Astrocyte (in vitro differentiated cells and primary cell): ENCODE measurements around the gene KCTD21. TPM values are rescaled to one million over a fixed set of nuclear protein-coding genes. Genes with fewer than 3 reads are reported as not detected.

ENCODE experiments used
- DNase-seq: peaks from one replicate; pipeline ENCODE4 v3.0.0-alpha.2; 2010; ENCODE audit warnings: low read depth
- FAIRE-seq: peaks from 2 replicates; lab custom pipeline; 2011; peaks lifted over from hg19 to GRCh38; lab: Jason Lieb, UNC
- H2AFZ ChIP-seq: 2 replicates; pipeline ENCODE4 v1.6.0; 2012; ENCODE audit warnings: low read depth, low read length, inconsistent platforms
- H3K27ac ChIP-seq: 2 replicates; pipeline ENCODE4 v1.5.1; 2011; ENCODE audit warnings: low read depth, low read length, inconsistent platforms
- H3K27me3 ChIP-seq: 2 replicates; pipeline ENCODE4 v1.6.0; 2011; ENCODE audit warnings: low read length, inconsistent platforms; ENCODE audit not compliant: insufficient read depth
- H3K36me3 ChIP-seq: 2 replicates; pipeline ENCODE4 v1.5.1; 2011; ENCODE audit warnings: low read length, inconsistent platforms; ENCODE audit not compliant: insufficient read depth
- H3K4me1 ChIP-seq: 2 replicates; pipeline ENCODE4 v1.5.1; 2011; ENCODE audit warnings: low read length, inconsistent platforms; ENCODE audit not compliant: insufficient read depth
- H3K4me2 ChIP-seq: 2 replicates; pipeline ENCODE4 v1.6.0; 2012; ENCODE audit warnings: low read length, inconsistent platforms
- H3K4me3 ChIP-seq: 2 replicates; pipeline ENCODE4 v1.5.1; 2011; ENCODE audit warnings: low read depth, mild to moderate bottlenecking, low read length, inconsistent platforms; ENCODE audit not compliant: insufficient read depth
- H3K79me2 ChIP-seq: 2 replicates; pipeline ENCODE4 v1.6.0; 2012; ENCODE audit warnings: mild to moderate bottlenecking, low read length, inconsistent platforms; ENCODE audit not compliant: insufficient read depth
- H3K9ac ChIP-seq: 2 replicates; pipeline ENCODE4 v1.6.0; 2012; ENCODE audit warnings: mild to moderate bottlenecking, low read length, inconsistent platforms
- H3K9me3 ChIP-seq: 2 replicates; pipeline ENCODE4 v1.5.1; 2012; ENCODE audit warnings: low read depth, mild to moderate bottlenecking, low read length, inconsistent platforms; ENCODE audit not compliant: insufficient read depth
- H4K20me1 ChIP-seq: 2 replicates; pipeline ENCODE4 v1.6.0; 2012; ENCODE audit warnings: low read length, inconsistent platforms; ENCODE audit not compliant: insufficient read depth
- H3K27ac Mint-ChIP-seq: one replicate; pipeline ENCODE4 v1.8.0; 2021; ENCODE audit warnings: mild to moderate bottlenecking, mixed read lengths; ENCODE audit not compliant: unreplicated experiment
- H3K27me3 Mint-ChIP-seq: one replicate; pipeline ENCODE4 v1.8.0; 2021; ENCODE audit warnings: low read depth, mixed read lengths; ENCODE audit not compliant: unreplicated experiment
- H3K36me3 Mint-ChIP-seq: one replicate; pipeline ENCODE4 v1.8.0; 2021; ENCODE audit warnings: low read depth, mixed read lengths; ENCODE audit not compliant: unreplicated experiment
- H3K4me1 Mint-ChIP-seq: one replicate; pipeline ENCODE4 v1.8.0; 2021; ENCODE audit warnings: low read depth, mixed read lengths; ENCODE audit not compliant: unreplicated experiment
- H3K4me3 Mint-ChIP-seq: one replicate; pipeline ENCODE4 v1.8.0; 2021; ENCODE audit warnings: mild to moderate bottlenecking, moderate library complexity, mixed read lengths; ENCODE audit not compliant: unreplicated experiment
- H3K9me3 Mint-ChIP-seq: one replicate; pipeline ENCODE4 v1.8.0; 2021; ENCODE audit warnings: mild to moderate bottlenecking, mixed read lengths; ENCODE audit not compliant: unreplicated experiment
- EZH2 ChIP-seq: IDR thresholded peaks from 2 replicates; pipeline ENCODE4 v1.6.1; 2012; ENCODE audit warnings: mild to moderate bottlenecking, low read length, inconsistent platforms; ENCODE audit not compliant: insufficient read depth
- total RNA-seq: library from RNA; stranded (reverse); gene quantifications from 2 replicates; pipeline ENCODE4 v1.2.1, GENCODE V29; 2021
- TF ChIP-seq, protein P1 (sequence below): IDR thresholded peaks from 2 replicates; pipeline ENCODE4 v1.5.1; 2011; ENCODE audit warnings: low read depth, mild to moderate bottlenecking, inconsistent platforms, low read length, moderate library complexity; ENCODE audit not compliant: insufficient read depth

KCTD21 gene
- total RNA-seq, 1 donor from 2014 or later = 14.0 TPM

GRCh38 chr11:78171951-78172350 is 16.5 kb downstream of the KCTD21 start:
- Histone ChIP-seq H3K27me3 (no peaks in the 10 kb centered on the region), H3K36me3 (peaks cover 10% of the 10 kb centered on the region), H2AFZ (no peak overlapping the region), H3K4me3 (no peak overlapping the region), H3K9ac (no peak overlapping the region), H3K9me3 (no peaks in the 10 kb centered on the region), H3K4me1 (peaks cover 14% of the 10 kb centered on the region), H3K79me2 (no peaks in the 10 kb centered on the region), H3K4me2 (no peak overlapping the region), H3K27ac (no peak overlapping the region), H4K20me1 (peaks cover 4% of the 10 kb centered on the region)
- no peak overlapping the region for H3K27ac Mint-ChIP-seq
- H3K27me3 Mint-ChIP-seq = no peaks in the 10 kb centered on the region
- H3K4me1 Mint-ChIP-seq = peaks cover 6% of the 10 kb centered on the region
- peaks cover 4% of the 10 kb centered on the region for H3K9me3 Mint-ChIP-seq
- DNase-seq = no peak
- no peak overlapping the region for H3K4me3 Mint-ChIP-seq
- H3K36me3 Mint-ChIP-seq = peaks cover 26% of the 10 kb centered on the region
- no peak for TF ChIP-seq EZH2
- TF ChIP-seq, protein P1, sequence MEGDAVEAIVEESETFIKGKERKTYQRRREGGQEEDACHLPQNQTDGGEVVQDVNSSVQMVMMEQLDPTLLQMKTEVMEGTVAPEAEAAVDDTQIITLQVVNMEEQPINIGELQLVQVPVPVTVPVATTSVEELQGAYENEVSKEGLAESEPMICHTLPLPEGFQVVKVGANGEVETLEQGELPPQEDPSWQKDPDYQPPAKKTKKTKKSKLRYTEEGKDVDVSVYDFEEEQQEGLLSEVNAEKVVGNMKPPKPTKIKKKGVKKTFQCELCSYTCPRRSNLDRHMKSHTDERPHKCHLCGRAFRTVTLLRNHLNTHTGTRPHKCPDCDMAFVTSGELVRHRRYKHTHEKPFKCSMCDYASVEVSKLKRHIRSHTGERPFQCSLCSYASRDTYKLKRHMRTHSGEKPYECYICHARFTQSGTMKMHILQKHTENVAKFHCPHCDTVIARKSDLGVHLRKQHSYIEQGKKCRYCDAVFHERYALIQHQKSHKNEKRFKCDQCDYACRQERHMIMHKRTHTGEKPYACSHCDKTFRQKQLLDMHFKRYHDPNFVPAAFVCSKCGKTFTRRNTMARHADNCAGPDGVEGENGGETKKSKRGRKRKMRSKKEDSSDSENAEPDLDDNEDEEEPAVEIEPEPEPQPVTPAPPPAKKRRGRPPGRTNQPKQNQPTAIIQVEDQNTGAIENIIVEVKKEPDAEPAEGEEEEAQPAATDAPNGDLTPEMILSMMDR = no peak
- no peak for FAIRE-seq

GRCh38 chr11:78170874-78171549 is 17.4 kb downstream of the KCTD21 start:
- DNase-seq (no peak), FAIRE-seq (no peak)
- no peak overlapping the region for H2AFZ ChIP-seq
- H3K36me3 ChIP-seq = peaks cover 10% of the 10 kb centered on the region
- H4K20me1 ChIP-seq = no peaks in the 10 kb centered on the region
- Mint-ChIP-seq H3K4me3 (no peak overlapping the region), H3K9me3 (peaks cover under 1% of the 10 kb centered on the region), H3K36me3 (peaks cover 19% of the 10 kb centered on the region), H3K4me1 (peaks cover 9% of the 10 kb centered on the region), H3K27me3 (no peaks in the 10 kb centered on the region), H3K27ac (no peak overlapping the region)
- H3K4me1 ChIP-seq = peaks cover 14% of the 10 kb centered on the region
- H3K4me3 ChIP-seq = no peak overlapping the region
- H3K9ac ChIP-seq = no peak overlapping the region
- no peak overlapping the region for H3K27ac ChIP-seq
- H3K27me3 ChIP-seq = no peaks in the 10 kb centered on the region
- no peaks in the 10 kb centered on the region for H3K9me3 ChIP-seq
- no peaks in the 10 kb centered on the region for H3K79me2 ChIP-seq
- no peak overlapping the region for H3K4me2 ChIP-seq
- TF ChIP-seq EZH2 = no peak
- TF ChIP-seq, protein P1 = no peak

DNA sequence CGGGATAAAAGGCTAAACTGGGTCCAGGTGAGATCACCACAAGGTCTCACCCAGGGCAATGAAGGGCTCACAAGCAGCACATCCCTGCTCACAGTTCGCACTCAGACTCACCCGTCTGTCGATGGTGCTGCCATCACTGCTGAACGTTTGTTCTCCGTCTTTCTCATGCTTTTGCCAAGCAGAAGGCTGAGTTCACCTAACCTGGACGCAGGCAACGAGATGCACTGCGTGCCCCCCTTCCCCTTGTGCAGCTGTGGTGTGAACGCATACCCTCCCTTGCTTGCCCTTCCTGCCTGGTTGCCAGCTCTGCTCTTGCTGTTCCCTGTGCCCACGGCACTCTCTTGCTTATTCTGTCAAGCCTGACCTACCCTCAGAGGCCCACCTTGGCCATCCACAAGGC is 18.0 kb downstream of the KCTD21 start:
- DNase-seq (no peak), FAIRE-seq (no peak)
- Mint-ChIP-seq H3K4me3 (no peak overlapping the region), H3K36me3 (peaks cover 19% of the 10 kb centered on the region), H3K27me3 (no peaks in the 10 kb centered on the region), H3K4me1 (peaks cover 9% of the 10 kb centered on the region), H3K27ac (no peak overlapping the region), H3K9me3 (no peaks in the 10 kb centered on the region)
- Histone ChIP-seq H3K79me2 (no peaks in the 10 kb centered on the region), H3K9me3 (no peaks in the 10 kb centered on the region), H3K27ac (no peak overlapping the region), H3K9ac (no peak overlapping the region), H2AFZ (no peak overlapping the region), H3K4me2 (no peak overlapping the region), H3K4me3 (no peak overlapping the region), H4K20me1 (no peaks in the 10 kb centered on the region), H3K4me1 (peaks cover 14% of the 10 kb centered on the region), H3K36me3 (peaks cover 10% of the 10 kb centered on the region), H3K27me3 (no peaks in the 10 kb centered on the region)
- TF ChIP-seq EZH2 = no peak
- TF ChIP-seq, protein P1 = no peak
